Left lung (tissue), 14 donors: ENCODE data around the gene GPR21. TPM values are rescaled to one million over a fixed set of nuclear protein-coding genes. Genes with fewer than 3 reads are reported as not detected.

Experiments used
- ATAC-seq: fragments of 200-7000 bp; cut with Tn5 transposase; one replicate; pipeline ENCODE4 v1.9.1; 2020; ENCODE audit warnings: moderate library complexity
- DNase-seq, 4 donors: peaks; one replicate each; pipeline ENCODE4 v3.0.0-alpha.2; 2013 to 2020
- H3K27ac ChIP-seq, 2 donors: fragments of 200-600 bp; sonication (generic) in 1 of 2; one replicate each; pipeline versions ENCODE4 v1.5.0 to v1.8.0; 2020 to 2021
- H3K27me3 ChIP-seq, 2 donors: fragments of 200-600 bp; sonication (generic) in 1 of 2; one replicate each; pipeline versions ENCODE4 v1.5.0 to v1.8.0; 2020 to 2021
- H3K36me3 ChIP-seq, 2 donors: fragments of 200-600 bp; sonication (generic) in 1 of 2; one replicate each; pipeline versions ENCODE4 v1.5.0 to v1.8.0; 2020 to 2021
- H3K4me1 ChIP-seq, 2 donors: fragments of 200-600 bp; one replicate each; pipeline ENCODE4 v1.8.0; 2021
- H3K4me3 ChIP-seq, 2 donors: fragments of 200-600 bp; sonication (generic) in 1 of 2; one replicate each; pipeline versions ENCODE4 v1.5.0 to v1.8.0; 2020 to 2021; ENCODE audit warnings: mild to moderate bottlenecking in 1 of 2
- H3K9me3 ChIP-seq, 2 donors: fragments of 200-600 bp; sonication (generic) in 1 of 2; one replicate each; pipeline versions ENCODE4 v1.5.0 to v1.8.0; 2020 to 2021
- intact Hi-C, 2 donors: fragments of 100-400 bp; cut with DNase I; formaldehyde crosslinking; loops; one replicate each; pipeline versions ENCODE4 v1.11.2 to v1.14.2; 2022
- long read RNA-seq, 12 donors: library from polyadenylated mRNA in 2 of 12; unstranded in 2 of 12; transcript quantifications; one replicate each; pipeline ENCODE4 v2.0.0 and lab custom pipeline, GENCODE V29; 2019 to 2026
- polyA plus RNA-seq, 6 donors: library from polyadenylated mRNA; unstranded; fragments of 120-200 nt; gene quantifications; one replicate each; pipeline ENCODE4 v1.2.1, GENCODE V29; 2013; ENCODE audit not compliant: insufficient read length in 6 of 6
- total RNA-seq, 2 donors: library from RNA; stranded (reverse); fragmentation: NEBNext Ultra II Directional; extraction: Animal tissue kit (Norgen Biotek cat#: 25700); gene quantifications; one replicate each; pipeline ENCODE4 v1.2.1, GENCODE V29; 2021
- TF ChIP-seq, protein P1 (sequence below), 2 donors: fragments of 200-600 bp; sonication (generic) in 1 of 2; IDR thresholded peaks; one replicate each; pipeline versions ENCODE4 v1.5.0 to v1.8.0; 2021; ENCODE audit warnings: antibody characterized with exemption in 2 of 2
- donor health status: DM: no; HTN: yes; CAD: no.
- donor health status: DM: no; HTN: no; CAD: no.

Gene GPR21
- total RNA-seq (under 1 TPM; 0.37 to 0.41 TPM), polyA plus RNA-seq (under 1 TPM in 3 of 6 donors, not detected in 3; 0.22 to 0.63 (median 0.43) TPM)
- long read RNA-seq, donor 1 = 0 reads
- long read RNA-seq, donor 2 = 0 reads
- long read RNA-seq, donor 3 = 0 reads
- long read RNA-seq, donor 4 = 0 reads
- long read RNA-seq, donor 5 = 0 reads
- long read RNA-seq, donor 6 = 0 reads
- long read RNA-seq, donor 7 = 0 reads
- long read RNA-seq, donor 8 = 0 reads
- long read RNA-seq, donor 9 = 0 reads
- long read RNA-seq, donor 10 = 0 reads
- long read RNA-seq, donor 11 = 0 reads
- long read RNA-seq, donor 12 = 0 reads

- intact Hi-C loops = no loop called here
- TF ChIP-seq, protein P1, sequence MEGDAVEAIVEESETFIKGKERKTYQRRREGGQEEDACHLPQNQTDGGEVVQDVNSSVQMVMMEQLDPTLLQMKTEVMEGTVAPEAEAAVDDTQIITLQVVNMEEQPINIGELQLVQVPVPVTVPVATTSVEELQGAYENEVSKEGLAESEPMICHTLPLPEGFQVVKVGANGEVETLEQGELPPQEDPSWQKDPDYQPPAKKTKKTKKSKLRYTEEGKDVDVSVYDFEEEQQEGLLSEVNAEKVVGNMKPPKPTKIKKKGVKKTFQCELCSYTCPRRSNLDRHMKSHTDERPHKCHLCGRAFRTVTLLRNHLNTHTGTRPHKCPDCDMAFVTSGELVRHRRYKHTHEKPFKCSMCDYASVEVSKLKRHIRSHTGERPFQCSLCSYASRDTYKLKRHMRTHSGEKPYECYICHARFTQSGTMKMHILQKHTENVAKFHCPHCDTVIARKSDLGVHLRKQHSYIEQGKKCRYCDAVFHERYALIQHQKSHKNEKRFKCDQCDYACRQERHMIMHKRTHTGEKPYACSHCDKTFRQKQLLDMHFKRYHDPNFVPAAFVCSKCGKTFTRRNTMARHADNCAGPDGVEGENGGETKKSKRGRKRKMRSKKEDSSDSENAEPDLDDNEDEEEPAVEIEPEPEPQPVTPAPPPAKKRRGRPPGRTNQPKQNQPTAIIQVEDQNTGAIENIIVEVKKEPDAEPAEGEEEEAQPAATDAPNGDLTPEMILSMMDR (IDR thresholded peaks at IDR 0.05) = no peak
- ATAC-seq (peak; percentile 16), DNase-seq (no peak)
- H3K27ac ChIP-seq = no peak within 1 kb of the TSS
- peaks cover 0 to 17% of the 10 kb centered on the region in 2 donors for H3K36me3 ChIP-seq
- no peaks in the 10 kb centered on the region for H3K27me3 ChIP-seq
- peaks cover 0 to 7% of the 10 kb centered on the region in 2 donors for H3K4me1 ChIP-seq
- no peak within 1 kb of the TSS for H3K4me3 ChIP-seq
- no peaks in the 10 kb centered on the region for H3K9me3 ChIP-seq
Observed at GRCh38 chr9:123033352-123033751, at the start of gene GPR21. TSS of gene GPR21 (plus strand) at chr9:123033667. CDS start at chr9:123034567, 900 bp downstream.

DNA sequence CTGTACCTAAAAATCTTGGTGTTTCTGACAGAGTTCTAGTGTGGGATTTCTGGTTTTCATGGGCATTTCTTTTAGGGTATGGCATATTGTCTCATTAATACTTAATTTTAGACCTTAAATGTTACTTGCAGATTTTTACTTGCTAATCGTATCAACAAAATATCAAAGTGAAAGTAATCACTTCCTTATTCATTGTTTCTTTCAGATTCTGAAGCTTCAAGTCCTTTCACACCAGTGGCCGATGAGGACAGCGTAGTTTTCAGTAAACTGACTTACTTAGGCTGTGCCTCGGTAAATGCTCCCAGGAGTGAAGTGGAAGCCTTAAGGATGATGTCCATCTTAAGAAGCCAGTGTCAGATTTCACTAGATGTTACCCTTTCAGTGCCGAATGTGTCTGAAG is 47.5 kb upstream of the GPR21 start:
- intact Hi-C loops = no loop called here
- no peak for ATAC-seq
- no peak for DNase-seq
- Histone ChIP-seq H3K4me3 (no peak overlapping the region), H3K4me1 (peaks cover 0 to 10% of the 10 kb centered on the region in 2 donors), H3K27ac (no peak overlapping the region), H3K36me3 (peaks cover 0 to 51% of the 10 kb centered on the region in 2 donors), H3K27me3 (no peaks in the 10 kb centered on the region), H3K9me3 (no peaks in the 10 kb centered on the region)
- TF ChIP-seq, protein P1 (IDR thresholded peaks at IDR 0.05) = no peak

DNA sequence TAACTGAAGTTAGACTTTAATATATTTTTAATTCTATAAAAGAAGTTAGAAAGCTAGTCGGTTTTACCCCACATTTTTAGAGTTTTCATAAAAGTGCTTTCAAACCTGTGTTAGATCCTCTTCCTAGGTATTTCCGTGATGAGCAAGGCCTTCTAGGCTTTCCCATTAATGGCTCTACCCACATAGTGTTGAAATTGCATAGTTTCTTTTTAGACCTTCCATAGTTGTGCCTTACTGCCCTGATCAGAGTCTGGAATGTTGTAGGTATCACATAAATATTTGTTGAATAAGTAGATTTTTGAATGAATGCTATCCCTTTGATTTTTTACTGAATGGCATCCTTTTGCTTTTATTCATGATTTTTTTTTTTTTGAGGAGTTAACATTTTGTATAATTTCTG is 45.3 kb upstream of the GPR21 start:
- TF ChIP-seq, protein P1 (IDR thresholded peaks at IDR 0.05) = no peak
- Histone ChIP-seq H3K27me3 (no peaks in the 10 kb centered on the region), H3K4me1 (peaks cover 0 to 8% of the 10 kb centered on the region in 2 donors), H3K4me3 (no peak overlapping the region), H3K9me3 (no peaks in the 10 kb centered on the region), H3K36me3 (peaks cover 0 to 57% of the 10 kb centered on the region in 2 donors), H3K27ac (no peak overlapping the region)
- no peak for ATAC-seq
- no peak for DNase-seq
- intact Hi-C loops = no loop called here

GRCh38 chr9:122988920-122989621 is 44.4 kb upstream of the GPR21 start:
- intact Hi-C loops = no loop called here
- ATAC-seq = no peak
- Histone ChIP-seq H3K4me3 (no peak overlapping the region), H3K4me1 (no peaks in the 10 kb centered on the region), H3K36me3 (peaks cover 0 to 57% of the 10 kb centered on the region in 2 donors), H3K27ac (no peak overlapping the region), H3K27me3 (no peaks in the 10 kb centered on the region), H3K9me3 (no peaks in the 10 kb centered on the region)
- TF ChIP-seq, protein P1 (IDR thresholded peaks at IDR 0.05) = no peak
- no peak for DNase-seq

- H3K4me3 ChIP-seq = no peak overlapping the region
- TF ChIP-seq, protein P1 (IDR thresholded peaks at IDR 0.05) = peak; percentile 65 to 69
- no peaks in the 10 kb centered on the region for H3K27me3 ChIP-seq
- no peak overlapping the region for H3K27ac ChIP-seq
- H3K36me3 ChIP-seq = peaks cover 0 to 48% of the 10 kb centered on the region in 2 donors
- intact Hi-C loops = no loop called here
- peak; percentile 94 for ATAC-seq
- no peaks in the 10 kb centered on the region for H3K9me3 ChIP-seq
- no peaks in the 10 kb centered on the region for H3K4me1 ChIP-seq
- DNase-seq = peak in 2 of 4 donors; percentile 6 to 44
Observed at GRCh38 chr9:122991370-122991830, 42.1 kb upstream of the GPR21 start.
